Vagina (tissue), 2 donors: ENCODE data around the gene CFAP61. TPM values are rescaled to one million over a fixed set of nuclear protein-coding genes. Genes with fewer than 3 reads are reported as not detected.

Experiments used
- DNase-seq, 2 donors: peaks; one replicate each; pipeline ENCODE4 v3.0.0-alpha.2; 2017; ENCODE audit errors: extremely low spot score in 2 of 2
- H3K27ac ChIP-seq: fragments of 200-600 bp; sonication (generic); one replicate; pipeline ENCODE4 v1.5.1; 2019
- H3K27me3 ChIP-seq: fragments of 200-600 bp; sonication (generic); one replicate; pipeline ENCODE4 v1.5.1; 2019
- H3K36me3 ChIP-seq, 2 donors: fragments of 200-600 bp; sonication (generic); one replicate each; pipeline ENCODE4 v1.5.1; 2017 to 2019
- H3K4me1 ChIP-seq: fragments of 200-600 bp; sonication (generic); one replicate; pipeline ENCODE4 v1.5.1; 2019
- H3K4me3 ChIP-seq, 2 donors: fragments of 200-600 bp; sonication (generic); 1 replicate in 1 of 2; 2 replicates in 1 of 2; pipeline ENCODE4 v1.5.1; 2016 to 2019
- H3K9me3 ChIP-seq: fragments of 200-600 bp; sonication (generic); one replicate; pipeline ENCODE4 v1.5.1; 2019
- POLR2A ChIP-seq, 2 donors: fragments of 450-650 bp; IDR thresholded peaks; one replicate each; pipeline ENCODE4 v1.6.1; 2017; ENCODE audit warnings: antibody characterized with exemption in 2 of 2, mild to moderate bottlenecking in 2 of 2, moderate library complexity in 2 of 2
- POLR2AphosphoS5 ChIP-seq, 2 donors: sonication (generic); formaldehyde crosslinking; IDR thresholded peaks; one replicate each; pipeline ENCODE4 v1.9.0; 2017; ENCODE audit warnings: antibody characterized with exemption in 2 of 2, mild to moderate bottlenecking in 2 of 2, low read depth in 1 of 2; ENCODE audit not compliant: insufficient read depth in 1 of 2
- intact Hi-C: fragments of 100-400 bp; cut with DNase I; formaldehyde crosslinking; loops from one replicate; pipeline ENCODE4 v1.15.1; 2023
- total RNA-seq: library from RNA; depleted of rRNA; stranded (reverse); fragments of >200 nt; gene quantifications from one replicate; pipeline ENCODE4 v1.2.3, GENCODE V29; 2016
- TF ChIP-seq, protein P1 (sequence below), 3 experiments: fragments of 450-650 bp in 2 of 3; fragments of 200-600 bp in 1 of 3; sonication (generic) in 1 of 3; IDR thresholded peaks; one replicate each; pipeline ENCODE4 v1.5.1; 2017 to 2019; ENCODE audit warnings: antibody characterized with exemption in 3 of 3, mild to moderate bottlenecking in 2 of 3, moderate library complexity in 2 of 3

Gene CFAP61
- total RNA-seq, 1 donor from 2014 or later, result 1.5 TPM

GRCh38 chr20:20034486-20034885 lies 17.8 kb upstream of the CFAP61 start:
- DNase-seq, result no peak
- Histone ChIP-seq H3K27ac (no peak overlapping the region), H3K4me1 (no peaks in the 10 kb centered on the region), H3K9me3 (no peaks in the 10 kb centered on the region), H3K36me3 (peaks cover 0 to 65% of the 10 kb centered on the region in 2 donors), H3K27me3 (no peaks in the 10 kb centered on the region), H3K4me3 (no peak overlapping the region)
- TF ChIP-seq, protein P1, sequence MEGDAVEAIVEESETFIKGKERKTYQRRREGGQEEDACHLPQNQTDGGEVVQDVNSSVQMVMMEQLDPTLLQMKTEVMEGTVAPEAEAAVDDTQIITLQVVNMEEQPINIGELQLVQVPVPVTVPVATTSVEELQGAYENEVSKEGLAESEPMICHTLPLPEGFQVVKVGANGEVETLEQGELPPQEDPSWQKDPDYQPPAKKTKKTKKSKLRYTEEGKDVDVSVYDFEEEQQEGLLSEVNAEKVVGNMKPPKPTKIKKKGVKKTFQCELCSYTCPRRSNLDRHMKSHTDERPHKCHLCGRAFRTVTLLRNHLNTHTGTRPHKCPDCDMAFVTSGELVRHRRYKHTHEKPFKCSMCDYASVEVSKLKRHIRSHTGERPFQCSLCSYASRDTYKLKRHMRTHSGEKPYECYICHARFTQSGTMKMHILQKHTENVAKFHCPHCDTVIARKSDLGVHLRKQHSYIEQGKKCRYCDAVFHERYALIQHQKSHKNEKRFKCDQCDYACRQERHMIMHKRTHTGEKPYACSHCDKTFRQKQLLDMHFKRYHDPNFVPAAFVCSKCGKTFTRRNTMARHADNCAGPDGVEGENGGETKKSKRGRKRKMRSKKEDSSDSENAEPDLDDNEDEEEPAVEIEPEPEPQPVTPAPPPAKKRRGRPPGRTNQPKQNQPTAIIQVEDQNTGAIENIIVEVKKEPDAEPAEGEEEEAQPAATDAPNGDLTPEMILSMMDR (IDR thresholded peaks at IDR 0.05), result no peak
- TF ChIP-seq POLR2AphosphoS5 (IDR thresholded peaks at IDR 0.05; ENCODE audit: insufficient read depth in 1 of 2, low read depth in 1 of 2) (no peak), POLR2A (IDR thresholded peaks at IDR 0.05) (no peak)
- intact Hi-C loops, result no loop called here

DNA sequence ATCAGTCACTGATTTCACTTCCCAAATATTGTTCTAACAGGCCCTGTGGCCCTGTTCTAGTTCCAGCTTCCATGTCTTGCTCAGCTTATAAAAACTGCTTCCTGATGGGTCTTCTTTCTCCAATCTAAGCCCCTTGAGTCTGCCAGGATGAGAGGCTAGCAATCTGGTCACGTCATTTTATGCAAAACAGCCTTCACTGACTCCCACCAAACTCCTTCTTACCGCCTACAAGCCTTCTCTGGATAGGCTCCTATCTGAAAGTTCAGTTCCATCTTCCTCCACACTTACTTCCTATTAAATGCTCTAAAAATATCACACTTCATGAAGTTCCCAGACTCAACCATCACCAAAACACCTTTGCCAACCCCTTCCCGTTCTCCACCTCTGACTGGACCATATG lies 15.6 kb upstream of the CFAP61 start:
- H3K27ac ChIP-seq, result no peak overlapping the region

GRCh38 chr20:20037960-20038359 lies 14.4 kb upstream of the CFAP61 start:
- Histone ChIP-seq H3K27ac (no peak overlapping the region), H3K4me1 (no peaks in the 10 kb centered on the region), H3K4me3 (no peak overlapping the region), H3K36me3 (peaks cover 0 to 93% of the 10 kb centered on the region in 2 donors), H3K9me3 (no peaks in the 10 kb centered on the region), H3K27me3 (no peaks in the 10 kb centered on the region)
- DNase-seq, result no peak
- TF ChIP-seq, protein P1 (IDR thresholded peaks at IDR 0.05), result no peak
- TF ChIP-seq POLR2A (IDR thresholded peaks at IDR 0.05) (no peak), POLR2AphosphoS5 (IDR thresholded peaks at IDR 0.05; ENCODE audit: insufficient read depth in 1 of 2, low read depth in 1 of 2) (no peak)
- intact Hi-C loops, result no loop called here

More for the DNA sequence above, 15.6 kb upstream of the CFAP61 start:
- Histone ChIP-seq H3K4me3 (no peak overlapping the region), H3K4me1 (no peaks in the 10 kb centered on the region), H3K9me3 (no peaks in the 10 kb centered on the region), H3K27me3 (no peaks in the 10 kb centered on the region), H3K36me3 (peaks cover 0 to 82% of the 10 kb centered on the region in 2 donors)
- TF ChIP-seq, protein P1 (IDR thresholded peaks at IDR 0.05), result no peak
- TF ChIP-seq POLR2A (IDR thresholded peaks at IDR 0.05), result no peak
- no peak for TF ChIP-seq POLR2AphosphoS5 (IDR thresholded peaks at IDR 0.05; ENCODE audit: insufficient read depth in 1 of 2, low read depth in 1 of 2)
- no peak for DNase-seq
- intact Hi-C loops, result no loop called here

DNA sequence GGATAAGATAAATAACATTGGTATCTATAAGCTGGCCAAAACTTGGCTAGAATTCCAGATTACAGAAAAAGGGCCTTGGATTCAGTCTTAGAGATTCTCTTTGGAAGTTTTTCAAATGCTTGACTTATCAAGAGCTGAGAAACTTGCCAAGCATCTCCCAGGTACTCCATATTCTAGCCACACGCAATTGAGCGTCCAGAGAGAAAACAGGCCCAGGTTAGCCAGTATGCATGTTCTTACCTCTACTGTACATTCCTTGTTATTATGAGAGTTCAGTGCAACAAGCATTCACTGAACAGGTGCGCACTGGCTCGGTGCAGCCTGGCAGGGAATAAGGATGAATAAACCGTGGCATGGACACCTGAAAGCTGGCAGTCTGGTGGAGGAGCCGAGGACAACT lies 13.7 kb upstream of the CFAP61 start:
- Histone ChIP-seq H3K27me3 (no peaks in the 10 kb centered on the region), H3K27ac (no peak overlapping the region), H3K9me3 (no peaks in the 10 kb centered on the region), H3K36me3 (peaks cover 0 to 98% of the 10 kb centered on the region in 2 donors), H3K4me3 (no peak overlapping the region), H3K4me1 (no peaks in the 10 kb centered on the region)
- intact Hi-C loops, result no loop called here
- DNase-seq, result no peak
- TF ChIP-seq, protein P1 (IDR thresholded peaks at IDR 0.05), result no peak
- TF ChIP-seq POLR2A (IDR thresholded peaks at IDR 0.05) (no peak), POLR2AphosphoS5 (IDR thresholded peaks at IDR 0.05; ENCODE audit: insufficient read depth in 1 of 2, low read depth in 1 of 2) (no peak)

DNA sequence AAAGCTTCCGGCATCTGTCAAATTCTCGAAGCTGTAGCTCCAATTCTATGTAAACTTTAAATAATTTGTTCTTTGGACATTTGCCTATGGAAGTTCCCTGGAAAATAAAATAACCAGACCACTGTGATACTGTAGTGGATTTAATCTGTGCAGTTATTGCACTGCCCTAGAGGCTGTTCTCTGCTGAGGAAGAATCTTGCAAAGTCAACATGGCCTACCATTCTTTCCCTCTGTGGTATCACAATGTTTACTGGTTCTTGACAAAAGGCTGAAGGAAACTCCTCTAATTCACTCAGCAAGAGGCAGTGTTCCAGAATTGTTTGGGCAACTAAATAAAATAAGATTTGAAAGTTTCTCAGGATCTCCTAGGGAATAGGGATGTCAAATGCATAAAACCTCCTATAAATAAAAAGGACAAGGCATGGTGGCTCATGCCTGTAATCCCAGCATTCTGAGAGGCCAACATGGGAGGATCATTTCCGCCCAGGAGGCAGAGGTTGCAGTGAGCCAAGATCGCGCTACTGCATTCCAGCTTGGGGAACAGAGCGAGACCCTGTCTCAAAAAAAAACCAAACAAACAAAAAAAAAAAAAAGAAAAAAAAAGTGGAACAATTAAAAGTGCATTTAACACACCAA lies 12.5 kb upstream of the CFAP61 start:
- H3K4me1 ChIP-seq, result no peaks in the 10 kb centered on the region
- peaks cover 0 to 96% of the 10 kb centered on the region in 2 donors for H3K36me3 ChIP-seq
- H3K9me3 ChIP-seq, result no peaks in the 10 kb centered on the region
- no peak overlapping the region for H3K4me3 ChIP-seq
- H3K27ac ChIP-seq, result no peak overlapping the region
- intact Hi-C loops, result no loop called here
- TF ChIP-seq, protein P1 (IDR thresholded peaks at IDR 0.05), result no peak
- TF ChIP-seq POLR2AphosphoS5 (IDR thresholded peaks at IDR 0.05; ENCODE audit: insufficient read depth in 1 of 2, low read depth in 1 of 2) (no peak), POLR2A (IDR thresholded peaks at IDR 0.05) (no peak)
- no peak for DNase-seq
- no peaks in the 10 kb centered on the region for H3K27me3 ChIP-seq
